Astrocyte (in vitro differentiated cells and primary cell): ENCODE results near the gene MT1E. TPM values are rescaled to one million over a fixed set of nuclear protein-coding genes. Genes with fewer than 3 reads are reported as not detected.
A peak's percentile ranks its signal among the peaks of the same experiment; 100 is the strongest.

Experiments
- DNase-seq: peaks from one replicate; pipeline ENCODE4 v3.0.0-alpha.2; 2010; ENCODE audit warnings: low read depth
- FAIRE-seq: peaks from 2 replicates; lab custom pipeline; 2011; peaks lifted over from hg19 to GRCh38; lab: Jason Lieb, UNC
- H2AFZ ChIP-seq: 2 replicates; pipeline ENCODE4 v1.6.0; 2012; ENCODE audit warnings: low read depth, low read length, inconsistent platforms
- H3K27ac ChIP-seq: 2 replicates; pipeline ENCODE4 v1.5.1; 2011; ENCODE audit warnings: low read depth, low read length, inconsistent platforms
- H3K27me3 ChIP-seq: 2 replicates; pipeline ENCODE4 v1.6.0; 2011; ENCODE audit warnings: low read length, inconsistent platforms; ENCODE audit not compliant: insufficient read depth
- H3K36me3 ChIP-seq: 2 replicates; pipeline ENCODE4 v1.5.1; 2011; ENCODE audit warnings: low read length, inconsistent platforms; ENCODE audit not compliant: insufficient read depth
- H3K4me1 ChIP-seq: 2 replicates; pipeline ENCODE4 v1.5.1; 2011; ENCODE audit warnings: low read length, inconsistent platforms; ENCODE audit not compliant: insufficient read depth
- H3K4me2 ChIP-seq: 2 replicates; pipeline ENCODE4 v1.6.0; 2012; ENCODE audit warnings: low read length, inconsistent platforms
- H3K4me3 ChIP-seq: 2 replicates; pipeline ENCODE4 v1.5.1; 2011; ENCODE audit warnings: low read depth, mild to moderate bottlenecking, low read length, inconsistent platforms; ENCODE audit not compliant: insufficient read depth
- H3K79me2 ChIP-seq: 2 replicates; pipeline ENCODE4 v1.6.0; 2012; ENCODE audit warnings: mild to moderate bottlenecking, low read length, inconsistent platforms; ENCODE audit not compliant: insufficient read depth
- H3K9ac ChIP-seq: 2 replicates; pipeline ENCODE4 v1.6.0; 2012; ENCODE audit warnings: mild to moderate bottlenecking, low read length, inconsistent platforms
- H3K9me3 ChIP-seq: 2 replicates; pipeline ENCODE4 v1.5.1; 2012; ENCODE audit warnings: low read depth, mild to moderate bottlenecking, low read length, inconsistent platforms; ENCODE audit not compliant: insufficient read depth
- H4K20me1 ChIP-seq: 2 replicates; pipeline ENCODE4 v1.6.0; 2012; ENCODE audit warnings: low read length, inconsistent platforms; ENCODE audit not compliant: insufficient read depth
- H3K27ac Mint-ChIP-seq: one replicate; pipeline ENCODE4 v1.8.0; 2021; ENCODE audit warnings: mild to moderate bottlenecking, mixed read lengths; ENCODE audit not compliant: unreplicated experiment
- H3K27me3 Mint-ChIP-seq: one replicate; pipeline ENCODE4 v1.8.0; 2021; ENCODE audit warnings: low read depth, mixed read lengths; ENCODE audit not compliant: unreplicated experiment
- H3K36me3 Mint-ChIP-seq: one replicate; pipeline ENCODE4 v1.8.0; 2021; ENCODE audit warnings: low read depth, mixed read lengths; ENCODE audit not compliant: unreplicated experiment
- H3K4me1 Mint-ChIP-seq: one replicate; pipeline ENCODE4 v1.8.0; 2021; ENCODE audit warnings: low read depth, mixed read lengths; ENCODE audit not compliant: unreplicated experiment
- H3K4me3 Mint-ChIP-seq: one replicate; pipeline ENCODE4 v1.8.0; 2021; ENCODE audit warnings: mild to moderate bottlenecking, moderate library complexity, mixed read lengths; ENCODE audit not compliant: unreplicated experiment
- H3K9me3 Mint-ChIP-seq: one replicate; pipeline ENCODE4 v1.8.0; 2021; ENCODE audit warnings: mild to moderate bottlenecking, mixed read lengths; ENCODE audit not compliant: unreplicated experiment
- EZH2 ChIP-seq: IDR thresholded peaks from 2 replicates; pipeline ENCODE4 v1.6.1; 2012; ENCODE audit warnings: mild to moderate bottlenecking, low read length, inconsistent platforms; ENCODE audit not compliant: insufficient read depth
- total RNA-seq: library from RNA; stranded (reverse); gene quantifications from 2 replicates; pipeline ENCODE4 v1.2.1, GENCODE V29; 2021
- TF ChIP-seq, protein P1 (sequence below): IDR thresholded peaks from 2 replicates; pipeline ENCODE4 v1.5.1; 2011; ENCODE audit warnings: low read depth, mild to moderate bottlenecking, inconsistent platforms, low read length, moderate library complexity; ENCODE audit not compliant: insufficient read depth

MT1E gene
- total RNA-seq, 1 donor from 2014 or later = 11.9 TPM

- peak overlapping the region; percentile 70 for H3K4me2 ChIP-seq
- no peak overlapping the region for H3K27ac ChIP-seq
- Mint-ChIP-seq H3K27me3 (peaks cover 86% of the 10 kb centered on the region), H3K4me1 (no peaks in the 10 kb centered on the region), H3K36me3 (peaks cover 2% of the 10 kb centered on the region), H3K9me3 (no peaks in the 10 kb centered on the region), H3K27ac (no peak overlapping the region), H3K4me3 (no peak overlapping the region)
- H3K9ac ChIP-seq = no peak overlapping the region
- peaks cover 6% of the 10 kb centered on the region for H3K4me1 ChIP-seq
- DNase-seq = no peak
- H3K27me3 ChIP-seq = peaks cover 53% of the 10 kb centered on the region
- H3K9me3 ChIP-seq = no peaks in the 10 kb centered on the region
- no peak overlapping the region for H2AFZ ChIP-seq
- no peaks in the 10 kb centered on the region for H4K20me1 ChIP-seq
- no peak for FAIRE-seq
- H3K36me3 ChIP-seq = no peaks in the 10 kb centered on the region
- TF ChIP-seq, protein P1, sequence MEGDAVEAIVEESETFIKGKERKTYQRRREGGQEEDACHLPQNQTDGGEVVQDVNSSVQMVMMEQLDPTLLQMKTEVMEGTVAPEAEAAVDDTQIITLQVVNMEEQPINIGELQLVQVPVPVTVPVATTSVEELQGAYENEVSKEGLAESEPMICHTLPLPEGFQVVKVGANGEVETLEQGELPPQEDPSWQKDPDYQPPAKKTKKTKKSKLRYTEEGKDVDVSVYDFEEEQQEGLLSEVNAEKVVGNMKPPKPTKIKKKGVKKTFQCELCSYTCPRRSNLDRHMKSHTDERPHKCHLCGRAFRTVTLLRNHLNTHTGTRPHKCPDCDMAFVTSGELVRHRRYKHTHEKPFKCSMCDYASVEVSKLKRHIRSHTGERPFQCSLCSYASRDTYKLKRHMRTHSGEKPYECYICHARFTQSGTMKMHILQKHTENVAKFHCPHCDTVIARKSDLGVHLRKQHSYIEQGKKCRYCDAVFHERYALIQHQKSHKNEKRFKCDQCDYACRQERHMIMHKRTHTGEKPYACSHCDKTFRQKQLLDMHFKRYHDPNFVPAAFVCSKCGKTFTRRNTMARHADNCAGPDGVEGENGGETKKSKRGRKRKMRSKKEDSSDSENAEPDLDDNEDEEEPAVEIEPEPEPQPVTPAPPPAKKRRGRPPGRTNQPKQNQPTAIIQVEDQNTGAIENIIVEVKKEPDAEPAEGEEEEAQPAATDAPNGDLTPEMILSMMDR = no peak
- TF ChIP-seq EZH2 = no peak
- H3K4me3 ChIP-seq = no peak overlapping the region
- no peaks in the 10 kb centered on the region for H3K79me2 ChIP-seq
Measured at GRCh38 chr16:56675685-56676210, 50.2 kb downstream of the MT1E start.

Other genes starting within 250 kb of the MT1E start
- gene AMFR, start 200.2 kb upstream of the MT1E start, total RNA-seq = 86.2 TPM in 2 replicates
- 86.0 and 86.2 TPM in 2 replicates for gene NUDT21, start 174.4 kb upstream of the MT1E start, total RNA-seq
- 102 and 107 TPM in 2 replicates for gene OGFOD1, start 174.2 kb upstream of the MT1E start, total RNA-seq
- gene BBS2, start 105.8 kb upstream of the MT1E start, total RNA-seq = 26.6 and 29.0 TPM in 2 replicates
- not detected in 2 replicates for gene MT4, start 60.7 kb upstream of the MT1E start, total RNA-seq
- gene MT3, start 36.3 kb upstream of the MT1E start, total RNA-seq = not detected in 2 replicates
- gene MT2A, start 17.2 kb upstream of the MT1E start, total RNA-seq = 84.2 and 112 TPM in 2 replicates
- gene MT1M, start 6.9 kb downstream of the MT1E start, total RNA-seq = not detected in 2 replicates
- gene MT1A, start 12.9 kb downstream of the MT1E start, total RNA-seq = not detected in 2 replicates
- not detected in 2 replicates for gene MT1B, start 26.1 kb downstream of the MT1E start, total RNA-seq
- gene MT1F, start 32.2 kb downstream of the MT1E start, total RNA-seq = not detected in 2 replicates
- 0.87 TPM in 1 of 2 replicates, not detected in the other for gene MT1G, start 42.3 kb downstream of the MT1E start, total RNA-seq
- not detected in 2 replicates for gene MT1H, start 44.0 kb downstream of the MT1E start, total RNA-seq
- gene MT1X, start 56.7 kb downstream of the MT1E start, total RNA-seq = 7.0 and 9.7 TPM in 2 replicates
- 89.3 and 94.0 TPM in 2 replicates for gene NUP93, start 104.3 kb downstream of the MT1E start, total RNA-seq
- 0.07 and 0.18 TPM in 2 replicates for gene SLC12A3, start 239.4 kb downstream of the MT1E start, total RNA-seq